Hepatocyte (in vitro differentiated cells): ENCODE data around the gene STAT5B. TPM values are rescaled to one million over a fixed set of nuclear protein-coding genes. Genes with fewer than 3 reads are reported as not detected.
"Not testable (repeated sequence)": the region's sequence is repeated elsewhere in the genome, so short reads cannot be mapped to it uniquely, and the experiment has no call there.

Experiments used
- DNase-seq: peaks from one replicate; pipeline ENCODE4 v3.0.0-alpha.2; 2016; ENCODE audit warnings: low spot score
- H2AFZ ChIP-seq: fragments of 200-600 bp; sonication (generic); 2 replicates; pipeline ENCODE4 v1.6.0; 2016; ENCODE audit warnings: antibody characterized with exemption, mild to moderate bottlenecking
- H3K27ac ChIP-seq: fragments of 200-600 bp; sonication (generic); 2 replicates; pipeline ENCODE4 v1.5.1; 2016; ENCODE audit warnings: mild to moderate bottlenecking
- H3K27me3 ChIP-seq: fragments of 200-600 bp; sonication (generic); 2 replicates; pipeline ENCODE4 v1.6.1; 2016
- H3K36me3 ChIP-seq: fragments of 200-600 bp; sonication (generic); replicated peaks from 2 replicates; pipeline ENCODE4 v1.5.1; 2016; ENCODE audit warnings: low read depth; ENCODE audit not compliant: insufficient read depth
- H3K4me1 ChIP-seq: fragments of 200-600 bp; sonication (generic); 2 replicates; pipeline ENCODE4 v1.5.1; 2016; ENCODE audit warnings: mild to moderate bottlenecking, moderate library complexity; ENCODE audit not compliant: insufficient read depth
- H3K4me2 ChIP-seq: fragments of 200-600 bp; sonication (generic); 2 replicates; pipeline ENCODE4 v1.6.0; 2016
- H3K4me3 ChIP-seq: fragments of 200-600 bp; sonication (generic); 2 replicates; pipeline ENCODE4 v1.5.1; 2016; ENCODE audit warnings: mild to moderate bottlenecking
- H3K79me2 ChIP-seq: fragments of 200-600 bp; sonication (generic); 2 replicates; pipeline ENCODE4 v1.6.0; 2017; ENCODE audit warnings: mild to moderate bottlenecking
- H3K9me2 ChIP-seq: fragments of 200-600 bp; sonication (generic); replicated peaks from 2 replicates; pipeline ENCODE4 v1.6.0; 2017; ENCODE audit warnings: mild to moderate bottlenecking; ENCODE audit not compliant: insufficient read depth
- H3K9me3 ChIP-seq: fragments of 200-600 bp; sonication (generic); 2 replicates; pipeline ENCODE4 v1.5.1; 2016; ENCODE audit warnings: low read depth, mild to moderate bottlenecking
- H4K20me1 ChIP-seq: fragments of 200-600 bp; sonication (generic); 2 replicates; pipeline ENCODE4 v1.6.0; 2016; ENCODE audit warnings: mild to moderate bottlenecking; ENCODE audit not compliant: insufficient read depth, poor library complexity, severe bottlenecking
- CTCF ChIP-seq: fragments of 200-600 bp; sonication (generic); IDR thresholded peaks from 2 replicates; pipeline ENCODE4 v1.5.1; 2016; ENCODE audit warnings: antibody characterized with exemption, mild to moderate bottlenecking; ENCODE audit not compliant: poor library complexity
- EZH2 ChIP-seq: fragments of 200-600 bp; sonication (generic); IDR thresholded peaks from 2 replicates; pipeline ENCODE4 v1.6.1; 2016; ENCODE audit warnings: antibody characterized with exemption, mild to moderate bottlenecking, borderline replicate concordance
- EZH2phosphoT487 ChIP-seq: fragments of 200-600 bp; sonication (generic); IDR thresholded peaks from one replicate; pipeline ENCODE4 v1.6.1; 2018; ENCODE audit warnings: antibody characterized with exemption, mild to moderate bottlenecking, low read depth, moderate library complexity; ENCODE audit not compliant: unreplicated experiment, severe bottlenecking
- WGBS: methylation state at CpG from one replicate; pipeline ENCODE4 v1.1.6; 2016; ENCODE audit warnings: low lambda C conversion rate; ENCODE audit errors: missing lambda C conversion rate; 5-methylcytosine and 5-hydroxymethylcytosine counted together
- polyA plus RNA-seq: library from polyadenylated mRNA; unstranded; fragments of >200 nt; fragmentation: Nextera tagmentation; extraction: Ambion mirVana; gene quantifications from 2 replicates; pipeline ENCODE4 v1.2.1, GENCODE V29; 2016
- total RNA-seq: library from RNA; depleted of rRNA; stranded (reverse); fragments of >200 nt; gene quantifications from 2 replicates; pipeline ENCODE4 v1.2.3, GENCODE V29; 2014

Gene STAT5B
- total and polyA plus RNA-seq, 2 experiments from 2014 or later = 25.7 to 26.0 TPM

GRCh38 chr17:42305543-42306384 is 29.6 kb upstream of the STAT5B start:
- no peaks in the 10 kb centered on the region for H3K27me3 ChIP-seq
- H3K4me2 ChIP-seq = no peak overlapping the region
- H3K9me3 ChIP-seq = no peaks in the 10 kb centered on the region
- TF ChIP-seq EZH2phosphoT487 (no peak), EZH2 (no peak), CTCF (no peak)
- DNase-seq = no peak
- no peaks in the 10 kb centered on the region for H3K9me2 ChIP-seq
- H3K4me1 ChIP-seq = peaks cover 1% of the 10 kb centered on the region
- H3K36me3 ChIP-seq = no peaks in the 10 kb centered on the region
- no peak overlapping the region for H2AFZ ChIP-seq
- H3K27ac ChIP-seq = no peak overlapping the region
- no peak overlapping the region for H3K4me3 ChIP-seq
- H4K20me1 ChIP-seq = no peaks in the 10 kb centered on the region
- WGBS = 90% methylated on average over 17 of the region's 18 CpGs
- H3K79me2 ChIP-seq = no peaks in the 10 kb centered on the region

- H3K4me2 ChIP-seq, H3K27me3 ChIP-seq, H3K4me1 ChIP-seq, H2AFZ ChIP-seq, H3K36me3 ChIP-seq, H3K79me2 ChIP-seq, H3K27ac ChIP-seq, H3K9me2 ChIP-seq, DNase-seq, H4K20me1 ChIP-seq, H3K4me3 ChIP-seq, H3K9me3 ChIP-seq: not testable (repeated sequence)
- 94% methylated on average over 6 of the region's 6 CpGs for WGBS
Measured at GRCh38 chr17:42305031-42305330, 28.8 kb upstream of the STAT5B start.

- no peaks in the 10 kb centered on the region for H3K9me2 ChIP-seq
Measured at GRCh38 chr17:42304187-42305030, 28.2 kb upstream of the STAT5B start.

More at GRCh38 chr17:42304187-42305030, 28.2 kb upstream of the STAT5B start:
- no peak overlapping the region for H3K4me2 ChIP-seq
- no peak for DNase-seq
- TF ChIP-seq EZH2phosphoT487 = no peak
- TF ChIP-seq EZH2 = no peak
- no peak for TF ChIP-seq CTCF
- no peaks in the 10 kb centered on the region for H3K4me1 ChIP-seq
- no peak overlapping the region for H2AFZ ChIP-seq
- H3K36me3 ChIP-seq = no peaks in the 10 kb centered on the region
- H3K27me3 ChIP-seq = no peaks in the 10 kb centered on the region
- H3K9me3 ChIP-seq = no peaks in the 10 kb centered on the region
- H3K4me3 ChIP-seq = no peak overlapping the region
- no peak overlapping the region for H3K27ac ChIP-seq
- no peaks in the 10 kb centered on the region for H4K20me1 ChIP-seq
- H3K79me2 ChIP-seq = no peaks in the 10 kb centered on the region
- 96% methylated on average over 16 of the region's 16 CpGs for WGBS
